GM19438 (cell line): ENCODE measurements around the gene PKM.
"Not testable (repeated sequence)": the region's sequence is repeated elsewhere in the genome, so short reads cannot be mapped to it uniquely, and the experiment has no call there.

Experiments
- ATAC-seq: cut with Tn5 transposase; IDR thresholded peaks from one replicate; pipeline ENCODE4 v1.9.1; 2021; ENCODE audit warnings: low read depth; ENCODE audit not compliant: unreplicated experiment

Gene PKM

GRCh38 chr15:72179950-72180581, 50.9 kb downstream of the PKM start:
- no peak for ATAC-seq

- ATAC-seq, result no peak
These were observed 51.9 kb downstream of the PKM start for GRCh38 chr15:72178976-72179585.

GRCh38 chr15:72176743-72177142, 54.2 kb downstream of the PKM start:
- ATAC-seq, result no peak

- ATAC-seq, result no peak
These were observed 54.8 kb downstream of the PKM start for GRCh38 chr15:72176159-72176558.

- ATAC-seq, result no peak
These were observed 55.6 kb downstream of the PKM start for GRCh38 chr15:72175186-72176044.

- no peak for ATAC-seq
These were observed 56.3 kb downstream of the PKM start for GRCh38 chr15:72174551-72175165.

GRCh38 chr15:72173864-72174550, 57.0 kb downstream of the PKM start:
- no peak for ATAC-seq

- ATAC-seq, result no peak
These were observed 57.6 kb downstream of the PKM start for GRCh38 chr15:72173401-72173800.

GRCh38 chr15:72172796-72173195, 58.2 kb downstream of the PKM start:
- ATAC-seq, result no peak

- ATAC-seq, result not testable (repeated sequence)
These were observed 59.0 kb downstream of the PKM start for GRCh38 chr15:72171978-72172377.

GRCh38 chr15:72170691-72171090, 60.3 kb downstream of the PKM start:
- no peak for ATAC-seq

GRCh38 chr15:72169921-72170611, 60.9 kb downstream of the PKM start:
- ATAC-seq, result no peak

GRCh38 chr15:72169236-72169920, 61.6 kb downstream of the PKM start:
- ATAC-seq, result no peak

GRCh38 chr15:72168808-72169190, 62.2 kb downstream of the PKM start:
- no peak for ATAC-seq

GRCh38 chr15:72168131-72168807, 62.7 kb downstream of the PKM start:
- no peak for ATAC-seq

GRCh38 chr15:72167445-72167844, 63.5 kb downstream of the PKM start:
- ATAC-seq, result no peak

GRCh38 chr15:72166716-72167417, 64.1 kb downstream of the PKM start:
- ATAC-seq, result no peak

- ATAC-seq, result no peak
These were observed 67.3 kb downstream of the PKM start for GRCh38 chr15:72163719-72164118.
